ENCODE data around the gene LRCH4.

- TF ChIP-seq HDAC1 (CRISPR knock-in tag; IDR thresholded peaks at IDR 0.05): no peak; the same call in 1 of the 2 replicates
- no peak for TF ChIP-seq CEBPB (IDR thresholded peaks at IDR 0.05; ENCODE audit: borderline replicate concordance, low read depth, low read length)
- TF ChIP-seq ZNF557 (CRISPR knock-in tag; IDR thresholded peaks at IDR 0.05): no peak
- TF ChIP-seq AFF4 (CRISPR knock-in tag; IDR thresholded peaks at IDR 0.05): no peak
- no peak for TF ChIP-seq ZNF441 (CRISPR knock-in tag; IDR thresholded peaks at IDR 0.05; ENCODE audit: borderline replicate concordance)
- no peak for TF ChIP-seq EP300 (IDR thresholded peaks at IDR 0.05; ENCODE audit: low read depth in 2 of 2, low read length in 2 of 2)
- no peak for TF ChIP-seq EP300 (CRISPR knock-in tag; IDR thresholded peaks at IDR 0.05; ENCODE audit: borderline replicate concordance)
- TF ChIP-seq ZNF253 (CRISPR knock-in tag; IDR thresholded peaks at IDR 0.05; ENCODE audit: borderline replicate concordance): no peak
- TF ChIP-seq CTCF (CRISPR knock-in tag; IDR thresholded peaks at IDR 0.05): no peak
- no peak for TF ChIP-seq FOXJ3 (CRISPR knock-in tag; IDR thresholded peaks at IDR 0.05; ENCODE audit: borderline replicate concordance)
Measured at GRCh38 chr7:100559127-100559526, 26.8 kb downstream of the LRCH4 start.

Measured in HepG2 (cell line).